SK-N-MC (cell line): ENCODE results near the gene RASA4B.
"Not testable (repeated sequence)": the region's sequence is repeated elsewhere in the genome, so short reads cannot be mapped to it uniquely, and the experiment has no call there.

ENCODE experiments used
- EZH2 ChIP-seq: fragments of 200-600 bp; sonication (generic); IDR thresholded peaks from one replicate; pipeline ENCODE4 v1.6.1; 2017; ENCODE audit warnings: antibody characterized with exemption
- FOXP2 ChIP-seq: optimal IDR thresholded peaks from 2 replicates; pipeline ENCODE3; 2011; ENCODE audit warnings: mild to moderate bottlenecking, moderate library complexity; ENCODE audit not compliant: insufficient read depth; ENCODE audit errors: extremely low read length, control extremely low read depth
- POLR2AphosphoS5 ChIP-seq: IDR thresholded peaks from 2 replicates; pipeline ENCODE4 v1.6.1; 2012; ENCODE audit warnings: mild to moderate bottlenecking, low read depth, low read length, borderline replicate concordance

DNA sequence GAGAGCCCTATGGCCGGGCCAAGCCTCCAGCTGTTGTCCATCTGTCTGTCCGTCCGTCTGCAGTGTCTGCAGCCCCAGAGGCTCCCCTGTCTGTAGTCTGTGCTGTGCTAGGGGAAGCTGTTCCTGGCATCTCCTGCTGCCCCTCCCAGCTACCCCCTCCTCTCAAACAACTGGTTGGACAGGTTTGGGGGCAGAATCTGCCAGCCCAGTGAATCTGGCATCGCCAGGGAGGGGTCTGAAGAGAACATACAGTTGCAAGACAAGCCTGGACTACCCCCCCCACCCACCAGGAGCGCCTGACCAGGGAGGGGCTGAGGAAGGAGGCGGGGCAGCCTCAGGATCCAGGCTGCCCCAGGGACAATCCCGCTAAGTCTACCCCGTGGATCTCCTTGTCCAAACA, 26.0 kb upstream of the RASA4B start, which contains the start of gene UPK3BL2:
- not testable (repeated sequence) for TF ChIP-seq EZH2, POLR2AphosphoS5, FOXP2
